Retinal pigment epithelial cell (primary cell): ENCODE measurements around the gene SLC35F3.
"Not testable (repeated sequence)": the region's sequence is repeated elsewhere in the genome, so short reads cannot be mapped to it uniquely, and the experiment has no call there.

Experiments used
- DNase-seq: peaks from one replicate; pipeline ENCODE4 v3.0.0-alpha.2; 2010; ENCODE audit warnings: low read depth
- H3K4me3 ChIP-seq: 2 replicates; pipeline ENCODE4 v1.5.1; 2011; ENCODE audit warnings: mild to moderate bottlenecking, low read length, control low read depth, moderate library complexity
- CTCF ChIP-seq: conservative IDR thresholded peaks from 2 replicates; pipeline ENCODE4 v1.5.1; 2011; ENCODE audit warnings: low read depth, low read length, control low read depth, inconsistent platforms

The SLC35F3 gene

GRCh38 chr1:234241941-234242490, 337.5 kb downstream of the SLC35F3 start:
- no peak overlapping the region for H3K4me3 ChIP-seq
- no peak for TF ChIP-seq CTCF
- no peak for DNase-seq

- no peak for DNase-seq
- H3K4me3 ChIP-seq = no peak overlapping the region
- TF ChIP-seq CTCF = no peak
Observed at GRCh38 chr1:234243521-234244260, 339.2 kb downstream of the SLC35F3 start.

- no peak for TF ChIP-seq CTCF
- no peak overlapping the region for H3K4me3 ChIP-seq
- no peak for DNase-seq
Observed at GRCh38 chr1:234244482-234244881, 340.0 kb downstream of the SLC35F3 start.

GRCh38 chr1:234246638-234247116, 342.2 kb downstream of the SLC35F3 start:
- no peak for TF ChIP-seq CTCF
- DNase-seq = no peak
- H3K4me3 ChIP-seq = no peak overlapping the region

GRCh38 chr1:234247746-234248145, 343.3 kb downstream of the SLC35F3 start:
- not testable (repeated sequence) for DNase-seq, H3K4me3 ChIP-seq

- no peak for DNase-seq
- no peak overlapping the region for H3K4me3 ChIP-seq
- no peak for TF ChIP-seq CTCF
Observed at GRCh38 chr1:234250747-234251146, 346.3 kb downstream of the SLC35F3 start.

- no peak for TF ChIP-seq CTCF
- DNase-seq = no peak
- no peak overlapping the region for H3K4me3 ChIP-seq
Observed at GRCh38 chr1:234253732-234254131, 349.3 kb downstream of the SLC35F3 start.
